GM12872 (cell line): ENCODE measurements around the gene PTCSC3.

Experiments
- TF ChIP-seq, protein P1 (sequence below): IDR thresholded peaks from 3 replicates; pipeline ENCODE4 v1.5.1; 2011; ENCODE audit warnings: low read depth, mild to moderate bottlenecking, low read length, moderate library complexity; ENCODE audit not compliant: insufficient read depth

Gene PTCSC3

DNA sequence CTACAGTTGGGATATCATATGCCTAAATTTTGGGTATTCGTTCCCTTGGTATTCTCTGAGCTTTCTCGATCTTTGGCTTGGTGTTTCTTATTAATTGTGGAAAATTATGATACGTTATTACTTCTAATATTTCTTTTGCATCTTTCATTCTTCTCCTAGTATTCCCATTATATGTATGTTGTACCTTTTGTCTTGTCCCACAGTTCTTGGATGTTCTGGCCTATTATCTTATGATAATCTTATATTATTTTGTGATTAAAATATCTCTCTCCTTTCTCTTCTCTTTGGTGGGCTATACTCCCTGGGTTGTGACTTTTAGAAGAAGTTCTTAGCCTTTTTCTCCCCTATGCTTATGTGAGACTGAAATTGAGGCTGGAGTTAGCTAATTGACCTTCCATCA lies 25.2 kb downstream of the PTCSC3 start:
- TF ChIP-seq, protein P1, sequence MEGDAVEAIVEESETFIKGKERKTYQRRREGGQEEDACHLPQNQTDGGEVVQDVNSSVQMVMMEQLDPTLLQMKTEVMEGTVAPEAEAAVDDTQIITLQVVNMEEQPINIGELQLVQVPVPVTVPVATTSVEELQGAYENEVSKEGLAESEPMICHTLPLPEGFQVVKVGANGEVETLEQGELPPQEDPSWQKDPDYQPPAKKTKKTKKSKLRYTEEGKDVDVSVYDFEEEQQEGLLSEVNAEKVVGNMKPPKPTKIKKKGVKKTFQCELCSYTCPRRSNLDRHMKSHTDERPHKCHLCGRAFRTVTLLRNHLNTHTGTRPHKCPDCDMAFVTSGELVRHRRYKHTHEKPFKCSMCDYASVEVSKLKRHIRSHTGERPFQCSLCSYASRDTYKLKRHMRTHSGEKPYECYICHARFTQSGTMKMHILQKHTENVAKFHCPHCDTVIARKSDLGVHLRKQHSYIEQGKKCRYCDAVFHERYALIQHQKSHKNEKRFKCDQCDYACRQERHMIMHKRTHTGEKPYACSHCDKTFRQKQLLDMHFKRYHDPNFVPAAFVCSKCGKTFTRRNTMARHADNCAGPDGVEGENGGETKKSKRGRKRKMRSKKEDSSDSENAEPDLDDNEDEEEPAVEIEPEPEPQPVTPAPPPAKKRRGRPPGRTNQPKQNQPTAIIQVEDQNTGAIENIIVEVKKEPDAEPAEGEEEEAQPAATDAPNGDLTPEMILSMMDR, result no peak

DNA sequence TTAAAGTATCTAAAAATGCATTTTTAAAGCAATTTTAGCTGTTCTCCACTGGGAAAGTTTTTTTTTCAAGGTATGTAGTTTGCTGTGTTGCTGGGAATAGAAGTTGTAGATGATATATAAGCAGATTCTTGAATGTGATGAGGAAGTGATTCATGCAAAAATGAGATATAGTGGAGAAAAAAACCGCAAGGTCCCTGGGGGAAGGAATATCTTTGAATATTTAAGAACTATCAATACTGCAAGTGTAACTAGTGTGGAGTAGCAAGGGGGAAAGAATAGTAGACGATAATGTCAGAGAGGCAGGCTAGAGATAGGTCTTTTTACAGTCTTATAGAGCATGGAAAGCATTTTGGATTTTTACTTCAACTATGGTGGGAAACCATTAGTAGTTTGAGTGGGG lies 42.5 kb downstream of the PTCSC3 start:
- TF ChIP-seq, protein P1, result no peak

DNA sequence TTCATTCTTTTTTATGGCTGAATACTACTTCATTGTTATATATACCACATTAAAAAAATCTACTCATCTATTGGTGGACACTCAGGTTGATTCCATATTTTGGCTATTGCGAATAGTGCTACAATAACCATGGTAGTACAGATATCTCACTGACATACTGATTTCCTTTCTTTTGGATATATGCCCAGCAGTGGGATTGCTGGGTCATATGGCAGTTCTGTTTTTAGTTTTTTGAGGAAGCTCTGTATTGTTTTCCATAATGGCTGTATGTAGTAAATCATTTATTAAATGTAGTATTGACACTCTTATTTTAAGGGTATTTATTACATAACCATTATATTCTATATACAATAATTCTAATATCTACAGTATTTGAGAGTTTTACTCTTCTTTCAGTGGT lies 43.7 kb downstream of the PTCSC3 start:
- TF ChIP-seq, protein P1, result no peak

DNA sequence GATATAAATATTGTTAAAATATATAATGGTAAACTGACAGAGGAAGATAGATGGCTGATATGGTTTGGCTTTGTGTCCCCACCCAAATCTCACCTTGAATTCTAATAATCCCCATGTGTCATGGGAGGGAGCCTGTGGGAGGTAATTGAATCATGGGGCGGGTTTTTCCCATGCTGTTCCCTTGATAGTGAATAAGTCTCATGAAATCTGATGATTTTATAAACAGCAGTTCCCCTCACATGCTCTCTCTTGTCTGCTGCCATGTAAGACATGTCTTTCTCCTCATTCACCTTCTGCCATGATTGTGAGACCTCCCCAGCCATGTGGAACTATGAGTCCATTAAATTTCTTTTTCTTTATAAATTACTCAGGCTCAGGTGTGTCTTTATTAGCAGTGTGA lies 46.3 kb downstream of the PTCSC3 start:
- TF ChIP-seq, protein P1, result no peak

DNA sequence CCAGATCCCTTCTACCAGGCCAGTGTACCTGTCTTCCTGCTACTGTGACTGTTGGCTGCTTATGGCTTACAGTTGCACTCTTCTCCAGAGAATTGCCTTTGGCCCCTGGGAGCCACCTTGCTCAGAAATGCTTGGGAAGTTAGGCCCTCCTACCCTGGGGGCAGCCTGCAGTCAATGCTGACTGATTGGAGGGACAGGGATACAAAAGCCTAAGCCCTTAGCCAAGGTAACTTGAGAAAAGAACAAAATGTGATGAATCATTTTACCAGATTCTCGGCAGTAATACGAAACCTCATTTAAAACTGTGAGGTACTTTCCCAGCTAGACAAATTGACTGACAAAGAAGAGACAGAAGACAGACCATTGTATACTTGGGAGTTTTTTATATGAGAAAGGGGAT lies 47.3 kb downstream of the PTCSC3 start:
- TF ChIP-seq, protein P1, result no peak

DNA sequence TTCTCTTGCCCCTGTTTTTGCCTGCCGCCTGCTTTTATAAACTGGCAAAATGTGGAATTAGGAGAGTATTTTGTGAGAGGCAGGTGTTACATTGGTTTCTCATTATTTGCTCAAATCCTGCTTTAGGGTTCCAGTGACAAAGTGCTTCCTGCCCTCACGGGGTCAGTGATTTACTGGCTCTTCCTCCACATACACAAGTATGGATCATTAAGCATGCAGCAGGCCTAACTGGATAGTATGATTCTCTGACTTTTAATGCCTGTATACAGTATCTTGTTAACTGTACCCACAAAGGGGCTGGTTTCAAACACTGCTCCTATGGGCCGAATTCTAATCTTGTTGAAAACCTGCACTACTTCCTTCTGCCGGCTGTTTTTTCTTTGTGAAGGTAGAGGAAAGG lies 63.2 kb downstream of the PTCSC3 start:
- TF ChIP-seq, protein P1, result no peak

DNA sequence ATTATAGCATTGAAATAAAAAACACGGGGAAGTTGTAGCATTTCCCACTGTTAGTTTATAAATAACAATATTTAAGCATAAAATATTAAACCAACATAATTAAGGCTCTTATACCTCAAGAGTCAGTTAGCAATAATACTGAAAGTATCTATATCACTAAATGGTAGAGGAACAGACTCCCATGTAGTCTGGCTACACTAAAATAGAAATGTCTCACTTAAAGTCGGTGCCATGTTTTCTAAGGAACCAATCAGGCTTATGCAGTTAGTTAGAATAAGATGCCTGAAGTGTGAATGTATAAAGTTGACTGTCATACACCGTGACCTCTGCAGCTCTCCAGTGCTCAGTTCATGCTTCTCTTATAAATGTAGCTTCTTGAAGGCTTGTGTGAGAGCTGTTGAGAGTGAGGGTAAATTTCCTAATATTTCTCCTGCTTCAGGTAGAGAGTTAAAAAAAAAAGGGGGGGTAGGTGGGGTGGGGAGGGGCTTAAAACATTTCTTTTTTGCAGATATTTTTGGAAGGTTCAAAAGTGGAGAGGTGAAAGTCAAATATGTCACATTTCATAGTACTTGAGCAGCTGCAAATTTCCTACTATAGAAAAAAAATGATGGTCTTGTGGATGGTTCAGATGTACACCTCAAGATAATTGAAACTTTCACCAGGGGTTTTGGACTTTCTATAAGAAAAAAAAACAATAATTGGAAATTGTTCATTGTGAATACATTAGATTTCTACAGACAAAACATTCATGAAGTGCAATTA lies 64.5 kb downstream of the PTCSC3 start:
- TF ChIP-seq, protein P1, result no peak
